SK-N-MC (cell line): ENCODE measurements around the gene ELF4.

Source experiments
- EZH2 ChIP-seq: fragments of 200-600 bp; sonication (generic); IDR thresholded peaks from one replicate; pipeline ENCODE4 v1.6.1; 2017; ENCODE audit warnings: antibody characterized with exemption
- FOXP2 ChIP-seq: optimal IDR thresholded peaks from 2 replicates; pipeline ENCODE3; 2011; ENCODE audit warnings: mild to moderate bottlenecking, moderate library complexity; ENCODE audit not compliant: insufficient read depth; ENCODE audit errors: extremely low read length, control extremely low read depth
- POLR2AphosphoS5 ChIP-seq: IDR thresholded peaks from 2 replicates; pipeline ENCODE4 v1.6.1; 2012; ENCODE audit warnings: mild to moderate bottlenecking, low read depth, low read length, borderline replicate concordance

DNA sequence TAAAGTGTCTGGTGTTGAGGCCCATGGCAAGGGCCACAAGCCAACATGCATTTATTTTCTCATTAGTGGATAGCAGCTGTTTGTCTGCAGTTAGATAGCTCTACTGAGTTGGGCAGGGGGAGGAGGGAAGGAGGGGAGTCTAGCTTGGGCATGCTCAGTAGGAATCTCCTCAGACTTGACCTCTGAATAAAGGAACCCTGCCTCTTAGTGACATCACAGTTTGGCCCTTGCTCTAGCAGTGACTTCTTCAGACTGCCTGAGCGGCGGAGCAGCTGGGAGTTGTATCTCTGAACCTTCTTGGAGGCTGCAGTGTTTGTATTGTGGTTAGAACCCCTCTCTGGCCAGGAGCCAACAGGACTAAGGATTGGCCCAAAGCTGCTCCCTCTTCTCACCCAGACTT is 70.5 kb downstream of the ELF4 start:
- TF ChIP-seq EZH2, result no peak
- TF ChIP-seq POLR2AphosphoS5, result no peak
- TF ChIP-seq FOXP2, result no peak
